KMS-11 (cell line): ENCODE results near the gene SCYGR3.

Experiments used
- H2AFZ ChIP-seq: fragments of 200-600 bp; sonication (generic); 2 replicates; pipeline ENCODE4 v1.6.1; 2016; ENCODE audit warnings: antibody characterized with exemption, mixed run types, low read depth
- H3K27ac ChIP-seq: fragments of 200-600 bp; sonication (generic); 2 replicates; pipeline ENCODE4 v1.6.1; 2016; ENCODE audit warnings: mild to moderate bottlenecking, mixed run types
- H3K27me3 ChIP-seq: fragments of 200-600 bp; sonication (generic); 2 replicates; pipeline ENCODE4 v1.6.1; 2017; ENCODE audit warnings: mild to moderate bottlenecking, low read depth, mixed run types, moderate library complexity; ENCODE audit not compliant: insufficient read depth
- H3K36me3 ChIP-seq: fragments of 200-600 bp; sonication (generic); 2 replicates; pipeline ENCODE4 v1.6.1; 2017; ENCODE audit warnings: mild to moderate bottlenecking, mixed run types; ENCODE audit not compliant: insufficient read depth
- H3K4me1 ChIP-seq: fragments of 200-600 bp; sonication (generic); 2 replicates; pipeline ENCODE4 v1.6.1; 2016; ENCODE audit warnings: mild to moderate bottlenecking, low read depth, mixed run types; ENCODE audit not compliant: poor library complexity, severe bottlenecking
- H3K4me2 ChIP-seq: fragments of 200-600 bp; sonication (generic); 2 replicates; pipeline ENCODE4 v1.7.0; 2016; ENCODE audit warnings: mild to moderate bottlenecking, mixed run types
- H3K4me3 ChIP-seq: fragments of 200-600 bp; sonication (generic); IDR thresholded peaks from 2 replicates; pipeline ENCODE4 v1.6.1; 2017; ENCODE audit warnings: low read depth, low read length, mixed read lengths; ENCODE audit not compliant: insufficient read depth
- H3K79me2 ChIP-seq: fragments of 200-600 bp; sonication (generic); 2 replicates; pipeline ENCODE4 v1.6.1; 2016; ENCODE audit warnings: low read depth, mixed run types; ENCODE audit not compliant: insufficient read depth
- H3K9ac ChIP-seq: fragments of 200-600 bp; sonication (generic); 2 replicates; pipeline ENCODE4 v1.6.1; 2016; ENCODE audit warnings: mild to moderate bottlenecking, mixed run types
- H4K20me1 ChIP-seq: fragments of 200-600 bp; sonication (generic); 2 replicates; pipeline ENCODE4 v1.6.1; 2016; ENCODE audit warnings: mild to moderate bottlenecking, mixed run types; ENCODE audit not compliant: insufficient read depth
- CTCF ChIP-seq: fragments of 200-600 bp; sonication (generic); conservative IDR thresholded peaks from 2 replicates; pipeline ENCODE4 v1.6.1; 2017; ENCODE audit warnings: low read depth, mild to moderate bottlenecking, antibody characterized with exemption, low read length, moderate library complexity, mixed read lengths

SCYGR3 gene

DNA sequence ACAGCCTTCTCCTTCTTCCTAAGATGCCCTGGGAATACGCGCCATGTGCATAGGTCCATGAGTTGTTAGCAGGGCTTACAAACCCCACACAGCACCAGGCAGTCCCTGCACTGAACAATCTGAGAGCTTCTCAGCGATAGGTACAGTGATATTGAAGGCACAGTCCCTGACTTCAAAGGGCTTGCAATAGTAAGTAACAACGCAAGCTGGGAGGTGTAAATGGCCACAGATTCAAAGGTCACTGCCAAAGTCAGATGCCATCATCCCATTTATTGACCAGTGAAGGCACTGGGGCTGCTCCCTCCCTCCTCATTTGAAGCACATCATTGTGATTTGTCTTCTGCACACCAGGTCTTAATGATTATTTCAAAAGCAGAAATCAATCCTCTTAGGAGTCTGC, 541 bp upstream of the SCYGR3 start:
- TF ChIP-seq CTCF, result no peak
- H4K20me1 ChIP-seq, result no peaks in the 10 kb centered on the region
- H3K36me3 ChIP-seq, result no peaks in the 10 kb centered on the region
- H3K4me2 ChIP-seq, result no peak overlapping the region
- H2AFZ ChIP-seq, result no peak overlapping the region
- H3K27ac ChIP-seq, result no peak overlapping the region
- H3K27me3 ChIP-seq, result no peaks in the 10 kb centered on the region
- H3K79me2 ChIP-seq, result no peaks in the 10 kb centered on the region
- peaks cover 9% of the 10 kb centered on the region for H3K4me1 ChIP-seq
- no peak overlapping the region for H3K9ac ChIP-seq
- no peak overlapping the region for H3K4me3 ChIP-seq

GRCh38 chr2:227614246-227614645, 394 bp downstream of the SCYGR3 start:
- H3K36me3 ChIP-seq, result no peaks in the 10 kb centered on the region
- no peaks in the 10 kb centered on the region for H4K20me1 ChIP-seq
- no peaks in the 10 kb centered on the region for H3K79me2 ChIP-seq
- no peak overlapping the region for H3K4me2 ChIP-seq
- no peak overlapping the region for H3K9ac ChIP-seq
- H3K4me1 ChIP-seq, result peaks cover 19% of the 10 kb centered on the region
- no peak overlapping the region for H2AFZ ChIP-seq
- H3K27ac ChIP-seq, result no peak overlapping the region
- no peaks in the 10 kb centered on the region for H3K27me3 ChIP-seq
- no peak for TF ChIP-seq CTCF
- no peak overlapping the region for H3K4me3 ChIP-seq

DNA sequence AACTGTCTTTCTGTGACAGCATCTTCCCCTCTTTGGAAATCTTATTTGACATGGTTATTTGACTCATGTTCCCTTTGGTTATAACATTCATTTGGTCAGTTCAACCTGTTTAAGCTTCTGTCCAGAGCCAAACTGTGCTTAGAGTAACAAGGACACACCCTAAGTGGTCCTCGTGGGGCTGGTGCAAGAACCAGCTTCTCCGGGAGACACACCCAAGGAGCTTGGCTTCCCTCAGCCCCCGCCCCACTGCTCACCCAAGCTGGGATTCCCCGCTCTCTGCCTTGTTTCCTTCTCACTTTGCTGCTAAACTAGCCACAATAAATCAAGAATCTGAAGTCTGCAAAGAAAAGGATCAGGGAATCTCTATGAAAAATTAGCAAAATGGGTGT, 1.4 kb downstream of the SCYGR3 start:
- H3K4me2 ChIP-seq, result no peak overlapping the region
- H2AFZ ChIP-seq, result no peak overlapping the region
- no peaks in the 10 kb centered on the region for H3K36me3 ChIP-seq
- no peak overlapping the region for H3K27ac ChIP-seq
- no peaks in the 10 kb centered on the region for H4K20me1 ChIP-seq
- no peak overlapping the region for H3K4me3 ChIP-seq
- H3K4me1 ChIP-seq, result peaks cover 22% of the 10 kb centered on the region
- no peak for TF ChIP-seq CTCF
- H3K27me3 ChIP-seq, result no peaks in the 10 kb centered on the region
- H3K79me2 ChIP-seq, result no peaks in the 10 kb centered on the region
- H3K9ac ChIP-seq, result no peak overlapping the region

GRCh38 chr2:227612546-227613271, 1.9 kb downstream of the SCYGR3 start:
- H3K4me1 ChIP-seq, result peaks cover 22% of the 10 kb centered on the region
- H3K27ac ChIP-seq, result no peak overlapping the region
- no peak overlapping the region for H3K9ac ChIP-seq
- H3K79me2 ChIP-seq, result no peaks in the 10 kb centered on the region
- H4K20me1 ChIP-seq, result no peaks in the 10 kb centered on the region
- H3K36me3 ChIP-seq, result no peaks in the 10 kb centered on the region
- no peak overlapping the region for H2AFZ ChIP-seq
- no peak for TF ChIP-seq CTCF
- H3K4me2 ChIP-seq, result no peak overlapping the region
- H3K4me3 ChIP-seq, result no peak overlapping the region
- H3K27me3 ChIP-seq, result no peaks in the 10 kb centered on the region
